HG03097 (cell line): Measurements from ENCODE around the gene PRPH2.
"Not testable (repeated sequence)": the region's sequence is repeated elsewhere in the genome, so short reads cannot be mapped to it uniquely, and the experiment has no call there.

Experiments used
- ATAC-seq: cut with Tn5 transposase; IDR thresholded peaks from one replicate; pipeline ENCODE4 v1.9.1; 2021; ENCODE audit not compliant: unreplicated experiment, low FRiP score

PRPH2 gene

DNA sequence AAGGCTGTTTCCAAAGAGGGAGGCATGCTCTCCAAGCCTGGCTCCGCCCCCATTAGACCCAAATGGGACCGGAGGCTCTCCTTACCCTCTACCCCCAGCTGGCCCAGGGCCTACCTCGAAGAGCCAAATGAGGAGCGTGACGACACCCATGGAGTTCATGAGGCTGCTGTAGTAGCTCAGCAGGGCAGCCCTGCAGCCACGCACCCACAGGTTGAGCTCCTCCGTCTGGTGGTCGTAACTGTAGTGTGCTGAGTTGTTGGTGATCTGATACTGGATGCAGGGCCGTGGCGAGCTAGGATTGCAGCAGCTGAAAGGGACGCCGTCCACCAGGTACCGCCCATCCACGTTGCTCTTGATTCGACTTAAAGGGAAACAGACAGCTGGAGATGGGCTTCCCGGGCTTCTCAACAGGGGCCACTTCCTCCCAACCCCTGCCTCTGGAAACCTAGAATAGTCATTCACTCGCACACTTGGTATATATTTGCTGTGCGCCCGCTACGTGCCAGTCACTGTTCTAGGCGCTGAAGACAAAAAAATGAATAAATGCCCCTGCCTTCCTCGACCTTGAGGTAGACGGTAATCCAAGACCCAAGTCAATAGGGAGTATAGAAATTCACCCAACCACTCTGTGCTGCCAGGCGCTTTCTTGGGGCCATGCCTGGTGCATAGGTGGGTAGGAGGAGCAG is 18.0 kb downstream of the PRPH2 start:
- no peak for ATAC-seq

DNA sequence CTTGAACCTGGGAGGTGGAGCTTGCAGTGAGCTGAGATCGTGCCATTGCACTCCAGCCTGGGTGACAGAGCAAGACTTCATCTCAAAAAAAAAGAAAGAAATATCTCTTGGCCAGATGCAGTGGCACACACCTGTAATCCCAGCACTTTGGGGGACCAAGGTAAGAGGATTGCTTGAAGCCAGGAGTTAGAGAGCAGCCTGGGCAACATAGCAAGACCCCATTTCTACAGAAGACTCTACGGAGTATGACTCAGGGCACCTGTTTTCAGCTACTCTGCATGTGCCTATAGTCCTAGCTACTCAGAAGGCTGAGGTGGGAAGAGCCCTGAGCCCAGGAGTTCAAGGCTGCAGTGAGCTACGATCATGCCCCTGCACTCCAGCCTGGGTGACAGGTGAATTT is 19.6 kb downstream of the PRPH2 start:
- not testable (repeated sequence) for ATAC-seq

GRCh38 chr6:42702200-42702599 is 20.2 kb downstream of the PRPH2 start:
- ATAC-seq = no peak

DNA sequence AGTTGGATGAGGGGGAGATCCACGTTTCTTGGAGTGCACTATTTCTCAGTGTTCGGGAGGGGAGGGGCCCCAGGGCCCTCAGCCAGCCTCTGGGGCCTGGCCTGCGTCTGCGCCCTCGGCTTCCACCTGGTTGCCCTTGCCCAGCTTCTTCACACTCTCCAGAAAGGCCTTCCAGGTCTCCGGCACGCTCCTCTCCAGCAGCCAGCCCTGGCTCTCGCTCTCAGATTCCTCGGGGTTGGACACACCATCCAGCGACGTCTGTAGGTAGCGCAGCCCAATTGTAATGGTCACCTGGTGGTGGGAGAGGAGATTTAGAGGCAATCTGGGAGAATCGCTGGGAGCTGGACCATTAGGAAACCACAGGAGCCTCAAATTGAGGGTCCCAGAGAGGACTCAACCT is 24.2 kb downstream of the PRPH2 start:
- ATAC-seq = no peak

GRCh38 chr6:42697268-42697655 is 25.1 kb downstream of the PRPH2 start:
- no peak for ATAC-seq

DNA sequence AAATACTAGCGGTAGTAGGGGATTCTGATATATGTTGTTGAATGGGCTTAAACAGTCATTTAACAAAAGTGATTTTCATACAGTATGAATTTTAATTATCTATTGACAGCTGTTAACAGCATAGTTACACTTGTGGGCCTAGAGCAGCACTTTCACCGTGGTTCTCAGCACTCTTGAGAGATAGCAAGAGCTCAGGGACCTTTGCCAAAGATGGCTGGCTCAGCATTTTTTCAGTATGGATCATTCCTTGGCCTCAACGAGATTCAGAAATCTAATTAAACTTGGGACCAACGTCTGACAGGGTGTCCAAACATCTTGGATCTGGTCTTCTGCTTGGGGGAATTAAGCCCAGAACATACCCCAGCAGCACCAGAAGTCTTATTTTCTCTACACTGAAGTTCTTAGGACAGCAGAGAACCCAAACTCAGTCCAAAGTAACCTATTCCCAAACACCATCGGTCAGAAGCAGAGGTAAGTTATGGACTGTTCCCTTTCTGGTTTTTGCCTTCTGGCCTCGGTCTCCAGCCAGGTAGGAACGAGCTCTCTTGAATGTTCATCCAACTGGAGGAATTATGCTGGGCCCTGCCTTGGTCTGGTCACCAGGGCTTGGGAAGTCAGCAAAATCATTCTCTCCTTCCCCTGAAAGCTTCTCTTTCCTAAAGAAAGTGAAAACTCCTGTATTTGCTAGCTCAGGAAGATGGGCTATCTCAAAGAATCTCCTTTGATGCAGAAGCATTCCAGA is 25.7 kb downstream of the PRPH2 start:
- ATAC-seq = no peak

- no peak for ATAC-seq
These were observed 27.8 kb downstream of the PRPH2 start for GRCh38 chr6:42694586-42694985.

- ATAC-seq = no peak
These were observed 28.6 kb downstream of the PRPH2 start for GRCh38 chr6:42693725-42694323.

DNA sequence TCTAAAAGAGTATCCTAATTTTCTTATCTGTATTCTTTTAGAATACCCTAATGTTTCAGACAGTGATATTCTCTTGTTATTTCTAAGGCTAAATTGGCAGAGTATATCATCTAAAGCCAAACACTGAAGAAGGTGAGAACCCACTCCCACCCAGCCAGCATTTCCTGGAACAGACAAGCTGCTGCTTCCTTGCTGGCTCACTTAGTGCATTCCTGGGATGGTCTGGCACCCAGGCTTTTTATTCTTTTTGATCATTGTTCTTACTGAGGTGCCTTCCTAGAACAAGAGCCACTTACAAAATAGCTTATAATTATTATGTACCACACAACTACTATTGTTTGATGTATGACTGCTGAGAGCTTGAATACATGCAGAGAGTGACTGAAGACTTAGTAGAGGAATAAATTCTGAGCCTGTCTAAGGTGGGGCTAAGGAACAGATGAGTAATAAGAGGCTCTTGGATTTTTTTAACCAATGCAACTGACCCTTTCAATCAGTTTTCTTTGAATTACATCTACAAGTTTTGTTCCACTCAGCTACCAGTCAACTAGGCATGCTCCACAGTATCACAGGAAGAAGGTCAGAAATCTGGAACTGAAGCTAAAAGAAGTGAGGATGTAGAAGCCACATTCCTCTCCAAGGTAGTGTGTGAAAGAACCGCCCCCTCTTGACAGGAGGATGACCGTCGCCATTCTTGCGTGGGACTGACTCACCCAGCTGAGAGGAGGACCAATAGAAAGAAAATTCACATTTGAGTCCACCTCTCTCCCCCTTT is 30.1 kb downstream of the PRPH2 start:
- ATAC-seq = no peak

- ATAC-seq = no peak
These were observed 31.5 kb downstream of the PRPH2 start for GRCh38 chr6:42690872-42691271.

DNA sequence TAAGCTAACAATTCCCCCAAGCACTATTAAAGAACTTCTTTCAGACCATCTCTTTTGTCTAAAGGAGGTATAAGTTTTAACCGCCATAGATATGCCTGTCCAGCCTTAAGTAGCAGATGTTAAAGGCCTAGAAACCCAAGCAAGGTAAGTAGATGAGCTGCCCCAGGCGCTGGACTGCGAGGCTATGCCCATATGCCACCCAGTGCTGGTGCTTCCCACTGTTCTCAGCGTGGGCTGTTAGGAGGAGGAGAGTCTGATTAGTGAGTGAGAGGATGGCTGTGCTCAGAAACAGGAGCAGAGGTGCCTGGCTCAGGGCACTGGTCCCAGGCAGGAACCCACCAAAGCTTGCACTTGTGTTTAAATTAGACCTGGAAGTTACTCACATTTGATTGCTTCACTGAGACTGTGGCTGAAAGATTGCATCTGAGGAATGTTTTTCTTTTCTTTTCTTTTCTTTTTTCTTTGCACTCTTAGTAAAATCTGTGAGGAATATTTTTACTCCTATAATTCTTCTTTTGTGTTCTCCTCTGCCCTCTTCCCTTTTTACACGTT is 32.2 kb downstream of the PRPH2 start:
- no peak for ATAC-seq

DNA sequence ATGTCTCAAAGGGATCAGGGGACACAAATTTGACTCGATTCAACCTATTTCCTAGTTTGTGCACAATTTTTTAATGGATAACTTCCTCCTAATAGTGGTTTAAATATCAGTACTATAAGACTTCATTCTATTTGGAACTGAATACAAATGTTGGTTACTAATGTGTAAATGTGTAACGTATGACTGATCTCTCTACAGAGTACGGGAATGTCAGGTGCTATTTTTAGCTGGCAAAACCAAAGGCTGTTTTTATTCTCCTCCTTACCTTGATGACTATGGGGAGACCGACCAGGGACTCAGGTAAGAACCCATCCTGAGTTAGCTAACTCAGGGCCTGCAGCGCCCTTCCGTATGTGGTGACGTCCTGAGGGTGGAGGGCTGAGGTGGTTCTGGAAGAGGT is 33.0 kb downstream of the PRPH2 start:
- no peak for ATAC-seq

DNA sequence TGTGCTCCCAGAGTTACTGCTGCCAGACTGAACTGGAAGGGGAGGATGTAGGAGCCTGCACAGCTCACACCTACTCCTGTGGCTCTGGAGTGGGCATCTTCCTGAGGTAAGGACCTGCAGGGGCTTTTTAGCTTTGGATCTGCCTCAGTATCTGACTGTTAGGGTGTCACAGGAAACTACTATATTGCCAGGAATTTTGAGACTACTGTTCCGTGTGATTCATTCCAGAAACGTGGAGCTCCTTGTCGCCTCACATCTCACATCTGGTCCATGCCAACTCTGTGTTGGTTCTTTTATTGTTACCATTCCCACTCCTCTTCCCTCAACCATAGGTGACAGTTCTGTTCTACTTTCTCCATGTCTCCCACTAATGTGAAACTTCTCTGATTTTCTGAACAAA is 34.1 kb downstream of the PRPH2 start:
- ATAC-seq = no peak

GRCh38 chr6:42679358-42679757 is 43.0 kb downstream of the PRPH2 start:
- ATAC-seq = no peak

GRCh38 chr6:42674780-42675179 is 47.6 kb downstream of the PRPH2 start:
- ATAC-seq = no peak

- ATAC-seq = not testable (repeated sequence)
These were observed 48.0 kb downstream of the PRPH2 start for GRCh38 chr6:42674368-42674767.

GRCh38 chr6:42664718-42665117 is 57.7 kb downstream of the PRPH2 start:
- ATAC-seq = no peak

GRCh38 chr6:42661540-42662153 is 60.8 kb downstream of the PRPH2 start:
- no peak for ATAC-seq

GRCh38 chr6:42659806-42660205 is 62.6 kb downstream of the PRPH2 start:
- ATAC-seq = no peak

DNA sequence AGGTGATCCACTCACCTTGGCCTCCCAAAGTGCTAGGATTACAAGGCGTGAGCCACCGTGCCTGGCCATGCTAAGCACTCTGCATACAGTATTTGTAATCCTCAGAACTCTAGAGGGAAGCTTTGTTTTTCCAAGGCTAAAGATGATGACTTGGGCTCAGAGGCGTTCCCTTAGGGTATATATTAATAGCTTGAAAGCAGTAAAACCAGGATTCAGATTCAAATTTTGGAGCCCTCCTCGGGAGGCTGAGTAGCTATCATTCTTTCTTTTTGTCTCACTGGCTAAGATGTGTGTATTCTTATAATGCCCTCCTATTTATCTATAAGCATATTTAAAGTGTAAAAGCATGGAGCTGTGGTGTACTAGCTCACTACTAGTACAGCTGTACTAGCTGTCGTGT is 68.5 kb downstream of the PRPH2 start:
- ATAC-seq = no peak
